HEK293T (cell line): ENCODE measurements around the gene EXOSC3.
"Not testable (repeated sequence)": the region's sequence is repeated elsewhere in the genome, so short reads cannot be mapped to it uniquely, and the experiment has no call there.

Experiments used
- CTCF ChIA-PET: fragments of 350-600 bp; formaldehyde crosslinking; extraction: SDS; loops from one replicate; lab custom pipeline; 2021; ENCODE audit warnings: antibody characterized with exemption, inconsistent platforms; lab: Yijun Ruan, JAX
- POLR2A ChIA-PET: fragments of 350-600 bp; formaldehyde crosslinking; extraction: SDS; loops from one replicate; lab custom pipeline; 2020; ENCODE audit warnings: antibody characterized with exemption, inconsistent platforms; lab: Yijun Ruan, JAX
- DNase-seq: peaks from one replicate; pipeline ENCODE4 v3.0.0; 2012; ENCODE audit warnings: mixed read lengths; ENCODE audit errors: extremely low spot score
- ARNT ChIP-seq: fragments of 450-650 bp; IDR thresholded peaks from 2 replicates; pipeline ENCODE4 v1.6.1; 2017; ENCODE audit warnings: mild to moderate bottlenecking
- BHLHE40 ChIP-seq: fragments of 450-650 bp; IDR thresholded peaks from 2 replicates; pipeline ENCODE4 v1.6.1; 2016; ENCODE audit warnings: mild to moderate bottlenecking, moderate library complexity, borderline replicate concordance
- CTBP1 ChIP-seq: fragments of 450-650 bp; IDR thresholded peaks from 2 replicates; pipeline ENCODE4 v1.6.1; 2016; ENCODE audit warnings: borderline replicate concordance
- ELF4 ChIP-seq: fragments of 450-650 bp; IDR thresholded peaks from 2 replicates; pipeline ENCODE4 v1.6.1; 2017; ENCODE audit warnings: antibody characterized with exemption
- FOXA1 ChIP-seq: fragments of 450-650 bp; IDR thresholded peaks from 2 replicates; pipeline ENCODE4 v1.6.1; 2016; ENCODE audit warnings: mild to moderate bottlenecking
- FOXK2 ChIP-seq: fragments of 450-650 bp; IDR thresholded peaks from 2 replicates; pipeline ENCODE4 v1.6.1; 2016; ENCODE audit warnings: mild to moderate bottlenecking
- FOXM1 ChIP-seq: fragments of 450-650 bp; IDR thresholded peaks from 2 replicates; pipeline ENCODE4 v1.6.1; 2017; ENCODE audit warnings: mild to moderate bottlenecking, borderline replicate concordance
- HDGF ChIP-seq: fragments of 450-650 bp; IDR thresholded peaks from 2 replicates; pipeline ENCODE4 v1.6.1; 2017; ENCODE audit warnings: antibody characterized with exemption, borderline replicate concordance
- L3MBTL2 ChIP-seq: fragments of 450-650 bp; conservative IDR thresholded peaks from 2 replicates; pipeline ENCODE4 v1.6.1; 2016; ENCODE audit warnings: mild to moderate bottlenecking
- LEF1 ChIP-seq: fragments of 450-650 bp; IDR thresholded peaks from 2 replicates; pipeline ENCODE4 v1.6.1; 2017; ENCODE audit warnings: mild to moderate bottlenecking, borderline replicate concordance
- NFRKB ChIP-seq: fragments of 450-650 bp; IDR thresholded peaks from 2 replicates; pipeline ENCODE4 v1.6.1; 2016; ENCODE audit warnings: mild to moderate bottlenecking, moderate library complexity
- SP1 ChIP-seq: fragments of 450-650 bp; IDR thresholded peaks from 2 replicates; pipeline ENCODE4 v1.6.1; 2017
- SUZ12 ChIP-seq: fragments of 450-650 bp; IDR thresholded peaks from 2 replicates; pipeline ENCODE4 v1.6.1; 2016; ENCODE audit warnings: mild to moderate bottlenecking
- TARDBP ChIP-seq: fragments of 450-650 bp; IDR thresholded peaks from 2 replicates; pipeline ENCODE4 v1.6.1; 2016
- ZNF384 ChIP-seq: fragments of 450-650 bp; IDR thresholded peaks from 2 replicates; pipeline ENCODE4 v1.6.1; 2016
- TF ChIP-seq, protein P1 (sequence below): fragments of 450-650 bp; IDR thresholded peaks from 2 replicates; pipeline ENCODE4 v1.6.1; 2016

Gene EXOSC3

DNA sequence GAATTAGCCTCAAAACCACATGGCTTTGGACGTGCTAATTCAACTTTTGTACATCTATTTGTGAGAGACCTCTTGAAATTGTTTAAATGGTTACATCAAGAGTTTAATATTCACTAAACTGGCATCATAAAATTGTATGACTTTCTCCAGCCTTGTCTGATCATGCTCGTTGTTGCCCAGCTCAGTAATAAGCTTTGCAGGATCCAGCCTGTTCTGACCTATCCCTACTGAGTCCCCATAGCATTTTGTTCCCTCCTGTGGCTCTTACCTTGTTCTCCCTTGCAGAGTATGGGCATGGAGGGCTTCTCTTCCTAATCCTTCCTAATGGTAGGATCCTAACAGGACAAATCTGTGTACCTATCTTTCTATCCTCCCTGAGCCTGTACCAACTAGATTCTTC is 6.3 kb downstream of the EXOSC3 start:
- CTCF ChIA-PET = no interaction called here
- no peak for TF ChIP-seq FOXA1
- no peak for TF ChIP-seq L3MBTL2
- POLR2A ChIA-PET = interaction anchor here (1.3 to 1.4 kb wide), 2 partner anchors 21 to 293 kb away, joined by 3 to 4 read pairs; partner anchors contain the start of gene POLR1E
- DNase-seq = no peak

DNA sequence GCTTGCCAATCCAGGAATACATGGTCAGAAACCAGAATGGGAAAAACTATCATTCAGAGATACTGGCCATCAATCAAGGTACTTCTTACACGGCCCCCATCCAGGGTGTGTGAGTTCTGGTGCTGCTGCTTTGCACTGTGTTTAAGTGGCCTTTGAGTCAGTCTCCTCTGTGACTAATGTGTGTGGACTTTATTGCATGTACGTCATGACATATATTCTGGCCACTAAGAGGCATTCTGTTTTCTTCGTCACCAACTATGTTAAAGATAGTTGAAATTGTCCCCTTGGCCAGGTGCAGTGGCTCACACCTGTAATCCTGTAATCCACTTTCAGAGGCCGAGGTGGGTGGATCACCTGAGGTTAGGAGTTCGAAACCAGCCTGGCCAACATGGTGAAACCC is 8.5 kb downstream of the EXOSC3 start:
- DNase-seq = no peak
- POLR2A ChIA-PET = no interaction called here
- CTCF ChIA-PET = no interaction called here
- TF ChIP-seq FOXM1 (no peak), L3MBTL2 (no peak), ZNF384 (no peak), FOXK2 (no peak), HDGF (no peak), SP1 (no peak), SUZ12 (no peak), BHLHE40 (no peak), LEF1 (no peak), TARDBP (no peak), NFRKB (no peak)
- TF ChIP-seq, protein P1, sequence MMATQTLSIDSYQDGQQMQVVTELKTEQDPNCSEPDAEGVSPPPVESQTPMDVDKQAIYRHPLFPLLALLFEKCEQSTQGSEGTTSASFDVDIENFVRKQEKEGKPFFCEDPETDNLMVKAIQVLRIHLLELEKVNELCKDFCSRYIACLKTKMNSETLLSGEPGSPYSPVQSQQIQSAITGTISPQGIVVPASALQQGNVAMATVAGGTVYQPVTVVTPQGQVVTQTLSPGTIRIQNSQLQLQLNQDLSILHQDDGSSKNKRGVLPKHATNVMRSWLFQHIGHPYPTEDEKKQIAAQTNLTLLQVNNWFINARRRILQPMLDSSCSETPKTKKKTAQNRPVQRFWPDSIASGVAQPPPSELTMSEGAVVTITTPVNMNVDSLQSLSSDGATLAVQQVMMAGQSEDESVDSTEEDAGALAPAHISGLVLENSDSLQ = no peak

DNA sequence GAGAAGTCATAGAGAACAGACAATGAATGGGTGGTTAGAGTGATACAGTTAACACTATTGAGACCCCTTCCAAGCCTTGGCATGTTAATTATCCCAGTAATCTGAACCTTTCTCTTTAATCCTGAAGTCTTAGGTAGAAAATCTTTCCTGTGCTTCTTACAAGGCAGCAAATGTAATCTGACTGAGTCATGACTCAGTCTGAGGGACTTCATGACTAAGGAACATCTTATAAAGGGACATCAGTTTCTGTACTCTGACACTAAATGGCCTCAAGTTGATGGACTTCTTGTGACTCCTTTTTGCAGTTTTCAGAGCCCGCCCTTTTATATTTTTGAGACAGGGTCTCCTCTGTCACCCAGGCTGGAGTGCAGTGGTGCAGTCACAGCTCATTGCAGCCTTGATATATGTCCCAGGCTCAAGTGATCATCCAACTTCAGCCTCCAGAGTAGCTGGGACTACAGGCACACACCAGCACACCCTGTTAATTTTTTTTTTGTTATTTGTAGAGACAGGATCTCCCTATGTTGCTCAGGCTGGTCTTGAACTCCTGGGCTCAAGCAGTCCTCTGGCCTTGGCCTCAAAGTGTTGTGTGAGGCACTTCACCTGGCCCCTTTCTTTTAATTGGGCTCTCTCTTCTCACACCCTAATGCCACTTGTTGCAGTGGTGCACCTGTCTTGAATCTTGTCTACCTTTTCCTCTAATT is 9.5 kb downstream of the EXOSC3 start:
- ChIA-PET POLR2A (interaction anchor here (0.7 to 1.5 kb wide), 2 partner anchors 10 to 133 kb away, joined by 4 to 8 read pairs; partner anchors contain the start of gene EXOSC3), CTCF (no interaction called here)
- DNase-seq = no peak
- TF ChIP-seq LEF1 (no peak), BHLHE40 (no peak), FOXM1 (no peak), ELF4 (no peak), CTBP1 (no peak), SP1 (no peak), TARDBP (no peak), HDGF (no peak), L3MBTL2 (no peak), ZNF384 (no peak), NFRKB (no peak), SUZ12 (no peak), FOXA1 (no peak), ARNT (no peak), FOXK2 (no peak)
- TF ChIP-seq, protein P1 = no peak

DNA sequence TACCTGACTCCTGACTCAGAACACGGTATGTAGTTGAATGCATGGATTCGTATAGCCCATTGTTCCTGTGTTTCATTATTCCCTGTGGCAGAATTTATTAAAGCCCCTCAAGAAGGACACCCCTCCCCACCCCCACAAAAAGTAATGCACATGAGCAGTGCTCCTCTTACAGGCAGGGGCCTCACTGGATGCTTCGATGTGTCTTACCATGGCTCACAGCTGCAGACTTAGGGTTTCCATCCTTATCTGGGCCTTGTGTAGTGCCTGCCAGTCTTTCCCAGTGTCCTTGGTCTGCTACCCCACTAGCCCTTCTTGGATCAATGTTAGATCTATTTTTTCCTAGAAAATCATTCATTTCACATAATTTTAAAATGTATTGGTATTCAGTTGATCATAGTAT is 14.9 kb downstream of the EXOSC3 start:
- ChIA-PET POLR2A (no interaction called here), CTCF (no interaction called here)
- no peak for TF ChIP-seq ZNF384
- TF ChIP-seq CTBP1 = no peak
- TF ChIP-seq FOXA1 = no peak
- no peak for TF ChIP-seq HDGF
- no peak for TF ChIP-seq ELF4
- TF ChIP-seq NFRKB = no peak
- TF ChIP-seq L3MBTL2 = no peak
- no peak for TF ChIP-seq FOXM1
- no peak for TF ChIP-seq FOXK2
- TF ChIP-seq SUZ12 = no peak
- TF ChIP-seq TARDBP = no peak
- no peak for TF ChIP-seq BHLHE40
- no peak for TF ChIP-seq ARNT
- TF ChIP-seq, protein P1 = no peak
- no peak for TF ChIP-seq LEF1
- DNase-seq = no peak

DNA sequence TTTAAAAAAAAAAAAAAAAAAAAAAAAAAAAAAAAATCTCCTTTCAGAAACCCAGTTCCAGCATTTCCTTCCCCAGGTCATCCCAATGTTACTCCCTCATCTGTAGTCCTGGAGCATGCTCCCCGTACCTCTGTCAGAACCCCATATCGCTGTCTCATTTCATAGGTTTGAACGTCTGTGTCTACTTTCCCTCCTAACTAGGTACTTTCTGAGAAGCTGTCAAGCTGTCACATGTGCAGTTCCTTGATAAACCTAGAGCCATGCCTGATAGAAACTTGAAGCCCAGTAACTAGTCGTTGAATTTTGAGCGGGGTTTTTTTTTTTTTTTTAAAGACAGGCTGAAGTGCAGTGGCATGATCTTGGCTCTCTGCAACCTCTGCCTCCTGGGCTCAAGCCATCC is 15.6 kb downstream of the EXOSC3 start:
- TF ChIP-seq, protein P1 = no peak
- TF ChIP-seq ARNT = no peak
- TF ChIP-seq ZNF384 = no peak
- TF ChIP-seq L3MBTL2 = no peak
- no peak for TF ChIP-seq NFRKB
- no peak for TF ChIP-seq FOXA1
- no peak for TF ChIP-seq LEF1
- TF ChIP-seq FOXM1 = no peak
- TF ChIP-seq SP1 = no peak
- TF ChIP-seq CTBP1 = no peak
- TF ChIP-seq HDGF = no peak
- TF ChIP-seq TARDBP = no peak
- TF ChIP-seq ELF4 = no peak
- no peak for TF ChIP-seq SUZ12
- no peak for TF ChIP-seq FOXK2
- no peak for TF ChIP-seq BHLHE40
- no peak for DNase-seq
- POLR2A ChIA-PET = no interaction called here
- CTCF ChIA-PET = no interaction called here

DNA sequence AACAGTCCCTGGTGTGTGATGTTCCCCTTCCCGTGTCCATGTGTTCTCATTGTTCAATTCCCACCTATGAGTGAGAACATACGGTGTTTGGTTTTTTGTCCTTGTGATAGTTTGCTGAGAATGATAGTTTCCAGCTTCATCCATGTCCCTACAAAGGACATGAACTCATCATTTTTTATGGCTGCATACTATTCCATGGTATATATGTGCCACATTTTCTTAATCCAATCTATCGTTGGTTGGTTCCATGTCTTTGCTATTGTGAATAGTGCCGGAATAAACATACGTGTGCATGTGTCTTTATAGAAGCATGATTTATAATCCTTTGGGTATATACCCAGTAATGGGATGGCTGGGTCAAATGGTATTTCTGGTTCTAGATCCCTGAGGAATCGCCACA is 19.6 kb downstream of the EXOSC3 start:
- CTCF ChIA-PET, DNase-seq, POLR2A ChIA-PET: not testable (repeated sequence)
